GM12878 (cell line): Measurements from ENCODE around the gene FREM3.

Experiments
- ASH2L ChIP-seq: fragments of 300-600, 200-600 bp; sonication (generic); IDR thresholded peaks from 2 replicates; pipeline ENCODE4 v1.6.1; 2017; ENCODE audit warnings: low read depth, mild to moderate bottlenecking, borderline replicate concordance
- ATF2 ChIP-seq: IDR thresholded peaks from 2 replicates; pipeline ENCODE4 v1.6.1; 2012; ENCODE audit warnings: low read length, inconsistent platforms
- BCLAF1 ChIP-seq: fragments of 450-650 bp; IDR thresholded peaks from 2 replicates; pipeline ENCODE4 v1.6.1; 2017; ENCODE audit warnings: antibody characterized with exemption, mild to moderate bottlenecking, moderate library complexity
- BHLHE40 ChIP-seq, 2 experiments: fragments of 450-650 bp in 1 of 2; IDR thresholded peaks; 2 replicates each; pipeline ENCODE4 v1.6.1; 2011 to 2017; ENCODE audit warnings: low read depth in 2 of 2, borderline replicate concordance in 1 of 2, improper control_type of control experiment in 1 of 2, low read length in 1 of 2, mild to moderate bottlenecking in 1 of 2
- CTCF ChIP-seq, 3 experiments: IDR thresholded peaks in 2 of 3; conservative IDR thresholded peaks in 1 of 3; 2 replicates each; pipeline ENCODE4 v1.5.1; 2011; ENCODE audit warnings: low read depth in 3 of 3, low read length in 3 of 3, mild to moderate bottlenecking in 3 of 3, control low read depth in 2 of 3, moderate library complexity in 2 of 3, inconsistent platforms in 1 of 3, mixed read lengths in 1 of 3; ENCODE audit not compliant: control insufficient read depth in 2 of 3, insufficient read depth in 1 of 3; ENCODE audit errors: extremely low read depth in 1 of 3
- JUNB ChIP-seq: IDR thresholded peaks from 2 replicates; pipeline ENCODE4 v1.6.1; 2016; ENCODE audit warnings: antibody characterized with exemption, mild to moderate bottlenecking
- MAX ChIP-seq: IDR thresholded peaks from 2 replicates; pipeline ENCODE4 v1.6.1; 2012; ENCODE audit warnings: low read depth, low read length, improper control_type of control experiment
- MYB ChIP-seq: fragments of 150-350 bp; IDR thresholded peaks from 2 replicates; pipeline ENCODE4 v1.6.1; 2014; ENCODE audit warnings: mild to moderate bottlenecking, low read depth, low read length, borderline replicate concordance
- NFYB ChIP-seq: IDR thresholded peaks from 2 replicates; pipeline ENCODE4 v1.6.1; 2011; ENCODE audit warnings: low read depth, mild to moderate bottlenecking, low read length, improper control_type of control experiment, moderate library complexity; ENCODE audit not compliant: insufficient read depth
- POLR2A ChIP-seq: IDR thresholded peaks from 2 replicates; pipeline ENCODE4 v1.6.1; 2011; ENCODE audit warnings: low read depth, mild to moderate bottlenecking, low read length
- PRDM15 ChIP-seq: fragments of 450-650 bp; formaldehyde crosslinking; IDR thresholded peaks from 2 replicates; pipeline ENCODE4 v1.4.0; 2020; ENCODE audit warnings: mild to moderate bottlenecking, moderate library complexity
- RAD21 ChIP-seq: IDR thresholded peaks from 2 replicates; pipeline ENCODE4 v1.6.1; 2011; ENCODE audit warnings: mild to moderate bottlenecking, low read depth, low read length, moderate library complexity; ENCODE audit not compliant: insufficient read depth
- RFX5 ChIP-seq: IDR thresholded peaks from 2 replicates; pipeline ENCODE4 v1.6.1; 2011; ENCODE audit warnings: low read depth, low read length, improper control_type of control experiment

GRCh38 chr4:143643399-143643798 is 57.1 kb downstream of the FREM3 start:
- TF ChIP-seq ATF2: no peak
- TF ChIP-seq CTCF (IDR thresholded peaks at IDR 0.05 in 2 of 3, conservative IDR thresholded peaks at IDR 0.05 in 1 of 3; ENCODE audit: control insufficient read depth in 2 of 3, extremely low read depth in 1 of 3, insufficient read depth in 1 of 3, low read depth in 3 of 3, low read length in 3 of 3): no peak
- TF ChIP-seq RFX5: no peak
- TF ChIP-seq PRDM15 (CRISPR knock-in tag): no peak
- no peak for TF ChIP-seq BHLHE40 (IDR thresholded peaks at IDR 0.05; ENCODE audit: borderline replicate concordance in 1 of 2, low read depth in 2 of 2, low read length in 1 of 2)
- no peak for TF ChIP-seq BCLAF1
- TF ChIP-seq RAD21: no peak
- no peak for TF ChIP-seq JUNB
- no peak for TF ChIP-seq MAX
- TF ChIP-seq NFYB: no peak
- no peak for TF ChIP-seq ASH2L
- no peak for TF ChIP-seq POLR2A
- no peak for TF ChIP-seq MYB
